Middle frontal gyrus (tissue), 1 donor: ENCODE results near the gene FHIT.

ENCODE experiments used
- DNase-seq: peaks from one replicate; pipeline ENCODE4 v3.0.0-alpha.2; 2015; ENCODE audit warnings: low spot score; ENCODE audit errors: extremely low spot score

FHIT gene

GRCh38 chr3:60076331-60076730, 1174.9 kb downstream of the FHIT start:
- DNase-seq = no peak

DNA sequence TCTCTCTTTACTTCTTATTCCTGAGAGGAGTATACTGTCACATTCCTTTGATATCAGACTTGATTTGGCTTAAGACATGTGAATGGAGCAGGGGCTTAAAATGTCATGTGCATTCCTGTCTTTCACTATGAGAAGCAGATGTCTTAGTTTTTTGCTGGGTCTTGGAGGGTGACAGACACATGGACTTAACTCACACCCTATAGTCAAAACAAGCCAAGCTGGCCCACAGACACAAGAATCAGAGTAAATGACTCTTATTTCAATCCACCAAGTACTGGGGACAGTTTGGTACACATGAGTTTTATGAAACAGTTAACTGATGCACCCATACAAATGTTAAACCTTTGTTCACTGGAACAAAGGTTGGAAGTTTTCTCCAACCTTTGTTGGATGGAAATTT, 1177.3 kb downstream of the FHIT start:
- DNase-seq = no peak

DNA sequence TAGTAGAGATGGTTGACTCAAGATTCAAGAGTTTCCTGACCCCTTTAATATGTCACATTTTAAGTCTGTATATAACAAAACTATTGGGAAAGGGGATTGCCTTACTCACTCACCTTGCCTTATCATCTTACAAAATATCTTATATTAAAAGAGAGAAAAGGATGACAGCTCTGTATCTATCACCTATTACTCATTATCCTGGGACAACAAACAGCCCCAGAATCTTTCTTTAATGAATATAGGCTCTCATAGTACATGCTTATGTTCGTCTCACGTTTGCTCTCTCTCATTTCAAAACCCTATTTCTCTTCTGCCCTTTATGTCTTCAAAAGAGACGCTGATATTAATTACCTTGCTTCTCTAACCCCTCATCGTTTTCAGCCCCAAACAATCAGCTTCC, 1178.0 kb downstream of the FHIT start:
- no peak for DNase-seq

DNA sequence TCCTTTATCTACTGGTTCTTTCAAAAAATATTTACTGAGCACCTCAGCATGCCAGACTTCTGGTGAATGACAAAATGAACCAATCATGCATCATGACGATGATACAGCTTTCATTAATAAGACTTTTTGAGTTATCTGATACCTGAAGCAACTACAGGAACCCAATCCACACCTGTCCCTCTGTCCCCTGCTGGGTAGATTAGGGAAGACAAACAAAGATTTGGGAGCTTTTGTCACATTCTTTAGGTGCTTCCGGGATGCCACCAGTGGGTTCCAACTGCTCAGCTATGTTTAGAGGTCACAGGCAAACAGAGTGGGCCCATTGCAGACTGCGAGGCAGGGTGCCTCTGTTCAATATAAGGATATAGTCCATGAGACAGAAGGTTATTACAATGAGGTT, 1180.9 kb downstream of the FHIT start:
- DNase-seq = no peak

- no peak for DNase-seq
Measured at GRCh38 chr3:60065227-60065868, 1185.9 kb downstream of the FHIT start.

- DNase-seq = no peak
Measured at GRCh38 chr3:60064210-60065178, 1186.8 kb downstream of the FHIT start.

- DNase-seq = no peak
Measured at GRCh38 chr3:60056404-60056803, 1194.8 kb downstream of the FHIT start.

DNA sequence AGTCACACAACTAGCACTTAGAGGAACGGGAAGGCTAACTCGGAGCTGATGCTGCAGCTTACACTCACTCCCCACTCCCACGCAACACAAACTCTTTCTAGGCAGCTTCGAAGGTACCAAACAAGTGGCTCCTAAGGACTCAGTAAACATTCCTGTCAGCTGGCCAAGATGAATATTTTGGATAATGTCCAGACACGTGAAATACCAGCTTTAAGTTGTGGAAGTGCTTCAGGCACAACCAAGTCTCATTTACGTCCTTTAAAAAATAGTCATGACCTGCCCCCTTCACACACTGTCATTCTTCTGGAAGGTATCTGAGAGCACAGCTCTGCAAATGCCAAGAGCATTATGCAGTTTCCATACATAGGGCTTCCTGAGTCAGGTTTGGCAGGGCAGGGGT, 1195.5 kb downstream of the FHIT start:
- no peak for DNase-seq

- no peak for DNase-seq
Measured at GRCh38 chr3:60053526-60054265, 1197.6 kb downstream of the FHIT start.

GRCh38 chr3:60048447-60048848, 1202.8 kb downstream of the FHIT start:
- no peak for DNase-seq

DNA sequence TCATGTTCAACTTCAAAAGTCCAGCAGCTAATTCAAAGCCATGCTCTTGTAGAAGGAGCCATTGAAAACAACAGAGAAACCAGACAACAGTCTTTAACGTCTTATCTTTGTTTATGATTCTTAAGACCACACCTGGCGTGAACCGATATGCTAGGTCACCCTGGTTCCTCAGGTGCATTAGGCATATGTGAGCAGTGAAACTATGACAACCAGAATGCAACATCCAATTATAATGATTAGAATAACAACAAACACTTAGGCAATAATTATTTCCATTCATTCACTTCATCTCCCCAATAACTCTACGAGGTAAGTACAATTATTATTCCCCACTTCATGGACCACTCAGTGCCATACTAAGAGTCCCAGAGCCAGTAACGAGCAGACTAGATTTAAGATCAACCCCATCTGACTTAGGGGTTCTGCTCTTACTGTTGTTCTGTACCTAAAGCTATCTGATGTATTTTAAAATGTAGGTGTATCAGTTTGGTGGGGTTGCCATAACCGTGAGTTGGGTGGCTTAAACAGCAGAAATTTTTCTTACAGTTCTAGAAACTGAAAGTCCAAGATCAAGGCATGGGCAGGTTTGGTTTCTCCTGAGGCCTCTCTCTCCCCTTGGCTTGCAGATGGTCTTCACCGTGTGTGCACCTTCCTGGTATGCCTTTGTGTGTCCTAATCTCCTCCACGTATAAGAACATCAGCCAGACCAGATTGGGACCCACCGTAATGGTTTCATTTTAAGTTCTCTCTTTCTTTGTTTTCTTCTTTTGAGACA, 1203.6 kb downstream of the FHIT start:
- no peak for DNase-seq

- DNase-seq = no peak
Measured at GRCh38 chr3:60046210-60046609, 1205.0 kb downstream of the FHIT start.

DNA sequence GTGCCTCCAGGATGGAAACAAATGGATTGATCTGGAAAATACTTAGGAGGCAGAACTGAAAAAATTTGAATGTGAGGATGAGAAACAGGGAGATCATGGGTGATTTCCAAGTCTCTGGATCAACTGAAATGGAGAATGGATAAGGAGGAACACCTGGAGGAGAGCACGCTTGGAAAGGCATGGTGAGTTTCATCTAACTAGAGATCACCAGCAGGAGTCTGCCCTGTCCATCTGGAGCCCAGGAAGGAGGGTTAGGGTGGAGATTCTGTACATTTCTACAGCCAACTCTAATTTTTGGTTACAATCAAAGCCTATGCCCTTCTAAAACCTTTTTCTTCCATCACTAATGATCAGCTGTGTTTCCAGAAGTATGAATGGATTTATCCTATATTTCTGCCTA, 1205.6 kb downstream of the FHIT start:
- no peak for DNase-seq

GRCh38 chr3:60036803-60037202, 1214.4 kb downstream of the FHIT start:
- no peak for DNase-seq

DNA sequence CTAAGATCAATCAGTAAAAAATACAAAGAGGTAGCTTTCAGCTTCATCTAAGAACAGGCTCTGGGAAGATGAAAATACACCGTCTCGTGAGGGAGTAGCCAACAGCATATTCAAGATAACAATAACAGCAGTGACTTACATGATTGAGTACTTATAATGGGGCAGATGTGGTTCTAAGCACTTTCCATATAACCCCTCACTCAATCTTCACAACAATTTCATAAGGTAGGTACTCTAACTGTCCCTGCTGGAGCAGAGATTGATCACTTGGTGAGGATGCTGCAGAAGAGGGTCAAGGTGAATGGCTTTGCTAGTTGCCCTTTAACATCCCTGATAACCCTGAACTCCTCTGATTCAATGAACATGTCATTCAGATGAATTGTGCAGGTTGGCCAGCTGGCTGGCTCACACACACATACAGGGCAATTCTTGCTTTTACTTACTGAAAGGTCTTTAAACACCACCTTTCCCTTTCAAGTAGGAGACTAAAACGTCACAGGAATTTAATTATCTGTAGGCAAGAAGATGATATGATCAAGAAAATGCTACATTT, 1217.3 kb downstream of the FHIT start:
- DNase-seq = no peak

- no peak for DNase-seq
Measured at GRCh38 chr3:60030982-60031381, 1220.3 kb downstream of the FHIT start.

DNA sequence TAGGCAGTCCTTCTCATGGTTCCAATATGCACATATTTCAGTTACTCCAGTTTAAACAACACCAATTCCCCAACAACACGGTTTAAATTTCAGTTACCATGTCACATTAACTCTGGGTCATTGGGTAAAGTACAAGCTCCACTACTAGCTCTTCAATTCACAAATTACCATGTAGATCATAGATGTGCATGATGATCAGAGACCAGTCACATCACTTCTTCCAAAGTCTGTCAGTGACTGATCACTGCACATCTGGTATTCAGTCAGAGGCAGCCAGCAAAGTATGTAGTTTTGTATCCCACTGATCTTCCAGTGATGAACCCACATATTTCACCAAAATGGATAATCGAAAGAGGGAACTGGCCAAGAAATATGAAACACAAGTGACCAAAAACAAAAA, 1223.0 kb downstream of the FHIT start:
- DNase-seq = no peak

DNA sequence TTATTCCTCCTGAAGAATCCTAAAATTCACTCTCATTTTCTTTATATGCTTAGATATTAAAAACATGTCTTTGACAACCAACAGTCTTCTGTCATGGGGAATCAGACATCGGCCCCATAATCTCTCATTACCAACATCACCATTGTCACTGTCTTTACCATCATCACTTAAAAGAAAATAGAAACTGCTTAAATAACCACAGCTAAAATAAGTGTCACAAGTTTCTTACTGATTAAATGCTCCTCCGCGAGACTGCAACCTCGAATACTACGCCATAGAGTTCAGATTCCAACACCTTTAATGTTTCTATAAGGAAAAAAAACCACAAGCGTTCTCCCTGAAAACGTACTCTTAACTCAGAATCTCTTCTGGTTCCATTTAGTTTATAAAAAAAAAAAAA, 1223.9 kb downstream of the FHIT start:
- DNase-seq = no peak

GRCh38 chr3:60025096-60026050, 1225.9 kb downstream of the FHIT start:
- no peak for DNase-seq

DNA sequence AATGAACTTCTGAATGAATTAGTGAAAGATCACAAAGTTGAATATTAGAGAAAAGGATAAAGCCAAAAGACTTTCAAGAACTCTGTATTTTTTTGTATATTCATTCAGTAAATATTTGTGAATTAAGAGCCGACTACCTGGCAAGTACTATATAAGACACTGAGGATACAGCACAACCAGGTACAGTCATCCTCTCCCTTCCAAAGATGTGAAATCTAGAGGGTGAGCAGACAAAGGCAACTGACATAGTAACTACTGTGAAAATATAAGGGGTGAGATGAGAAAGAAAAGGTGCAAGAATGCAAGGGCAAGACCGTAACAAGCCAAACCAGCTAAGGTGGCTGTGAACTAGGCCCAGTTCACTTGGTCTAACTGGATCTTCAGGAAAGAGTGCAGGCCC, 1226.9 kb downstream of the FHIT start:
- no peak for DNase-seq
